ENCODE data around the gene SP100.

SP100 gene

GRCh38 chr2:230569298-230569697 is 153.3 kb downstream of the SP100 start:
- POLR2A ChIA-PET = no interaction called here
- Histone ChIP-seq H3K36me3 (ENCODE audit: control insufficient read depth in 2 of 2, insufficient read depth in 1 of 2, low read length in 2 of 2) (no peaks in the 10 kb centered on the region), H3K27ac (ENCODE audit: extremely low read depth, low read depth, low read length) (no peak overlapping the region), H3K4me1 (ENCODE audit: control insufficient read depth, insufficient read depth, low read length) (no peaks in the 10 kb centered on the region), H3K9me3 (ENCODE audit: control insufficient read depth, insufficient read depth, low read depth, low read length) (no peaks in the 10 kb centered on the region), H3K4me3 (ENCODE audit: low read depth, low read length) (no peak overlapping the region)
- TF ChIP-seq GLIS2 (tag by site-specific recombination; IDR thresholded peaks at IDR 0.05) (no peak), ZNF626 (tag by site-specific recombination; IDR thresholded peaks at IDR 0.05) (no peak), ZNF211 (tag by site-specific recombination; IDR thresholded peaks at IDR 0.05; ENCODE audit: low read depth) (no peak), ZNF645 (tag by site-specific recombination; IDR thresholded peaks at IDR 0.05) (no peak), EGR2 (tag by site-specific recombination; IDR thresholded peaks at IDR 0.05; ENCODE audit: low read depth) (no peak), SP2 (tag by site-specific recombination; IDR thresholded peaks at IDR 0.05) (no peak), INSM2 (tag by site-specific recombination; IDR thresholded peaks at IDR 0.05) (no peak)
- CTCF ChIA-PET = no interaction called here

GRCh38 chr2:230570987-230571386 is 155.0 kb downstream of the SP100 start:
- no peaks in the 10 kb centered on the region for H3K36me3 ChIP-seq (ENCODE audit: control insufficient read depth in 2 of 2, insufficient read depth in 1 of 2, low read length in 2 of 2)
- no peak for TF ChIP-seq ZNF214 (tag by site-specific recombination; IDR thresholded peaks at IDR 0.05; ENCODE audit: borderline replicate concordance)
- no peak for TF ChIP-seq ZNF48 (tag by site-specific recombination; IDR thresholded peaks at IDR 0.05)
- TF ChIP-seq ZNF561 (tag by site-specific recombination; IDR thresholded peaks at IDR 0.05; ENCODE audit: borderline replicate concordance) = no peak
- no peak for TF ChIP-seq ZNF792 (tag by site-specific recombination; IDR thresholded peaks at IDR 0.05)
- no peak for TF ChIP-seq ZNF292 (tag by site-specific recombination; IDR thresholded peaks at IDR 0.05; ENCODE audit: borderline replicate concordance, low read depth)
- no peak for TF ChIP-seq MYNN (tag by site-specific recombination; IDR thresholded peaks at IDR 0.05; ENCODE audit: borderline replicate concordance)
- no peak for TF ChIP-seq ZNF398 (tag by site-specific recombination; IDR thresholded peaks at IDR 0.05)
- no peak for TF ChIP-seq ZNF169 (tag by site-specific recombination; IDR thresholded peaks at IDR 0.05)
- no peak for TF ChIP-seq SP2 (tag by site-specific recombination; IDR thresholded peaks at IDR 0.05)
- TF ChIP-seq MEIS1 (CRISPR knock-in tag; IDR thresholded peaks at IDR 0.05; ENCODE audit: borderline replicate concordance) = no peak
- no peak for TF ChIP-seq AEBP2 (tag by site-specific recombination; IDR thresholded peaks at IDR 0.05; ENCODE audit: borderline replicate concordance)
- no peak for TF ChIP-seq ZNF596 (tag by site-specific recombination; IDR thresholded peaks at IDR 0.05)
- TF ChIP-seq ZNF530 (tag by site-specific recombination; IDR thresholded peaks at IDR 0.05; ENCODE audit: low read depth) = no peak
- TF ChIP-seq ZNF707 (tag by site-specific recombination; IDR thresholded peaks at IDR 0.05) = no peak
- TF ChIP-seq KLF1 (tag by site-specific recombination; IDR thresholded peaks at IDR 0.05) = no peak
- no peak for TF ChIP-seq ZNF621 (tag by site-specific recombination; IDR thresholded peaks at IDR 0.05)
- H3K27ac ChIP-seq (ENCODE audit: extremely low read depth, low read depth, low read length) = no peak overlapping the region
- no peak overlapping the region for H3K4me3 ChIP-seq (ENCODE audit: low read depth, low read length)
- ChIA-PET POLR2A (no interaction called here), CTCF (no interaction called here)
- no peaks in the 10 kb centered on the region for H3K4me1 ChIP-seq (ENCODE audit: control insufficient read depth, insufficient read depth, low read length)
- H3K9me3 ChIP-seq (ENCODE audit: control insufficient read depth, insufficient read depth, low read depth, low read length) = no peaks in the 10 kb centered on the region

All from HEK293 (cell line).